Measurements from ENCODE around the gene TMEM134. TPM values are rescaled to one million over a fixed set of nuclear protein-coding genes. Genes with fewer than 3 reads are reported as not detected.

Gene TMEM134
- total and polyA plus RNA-seq, 5 experiments from 2014 or later = 105 to 148 (median 128) TPM

- Mint-ChIP-seq H3K36me3 (peaks cover 0 to 47% (median 0%) of the 10 kb centered on the region in 3 donors), H3K4me3 (no peak overlapping the region), H3K27me3 (no peaks in the 10 kb centered on the region), H3K9me3 (no peaks in the 10 kb centered on the region), H3K4me1 (peaks cover 14 to 24% (median 19%) of the 10 kb centered on the region in 4 donors), H3K27ac (peak overlapping the region in 1 of 10 donors; percentile 35)
- ATAC-seq (no peak), DNase-seq (no peak)
- POLR2A ChIA-PET = interaction anchor here (2.0 to 8.8 kb wide), 2 partner anchors 9 to 13 kb away, joined by 8 to 118 read pairs; partner anchors contain the start of gene AIP
These were observed 29.5 kb upstream of the TMEM134 start for GRCh38 chr11:67498544-67498972.

- ATAC-seq = no peak
- POLR2A ChIA-PET = interaction anchor here (8.8 kb wide), 1 partner anchor 12 kb away, joined by 118 read pairs; the partner anchor contains the start of gene AIP
- Mint-ChIP-seq H3K27ac (peak overlapping the region in 3 of 10 donors; percentile 61 to 77 (median 62)), H3K27me3 (no peaks in the 10 kb centered on the region), H3K4me3 (peak overlapping the region in 1 of 10 donors; percentile 34), H3K9me3 (no peaks in the 10 kb centered on the region), H3K36me3 (peaks cover 0 to 49% (median 0%) of the 10 kb centered on the region in 3 donors), H3K4me1 (peaks cover 9 to 17% (median 12%) of the 10 kb centered on the region in 4 donors)
- no peak for DNase-seq
These were observed 28.7 kb upstream of the TMEM134 start for GRCh38 chr11:67497656-67498291.

- no peak overlapping the region for H3K4me3 Mint-ChIP-seq
- POLR2A ChIA-PET = interaction anchor here (1.3 to 1.7 kb wide), 2 partner anchors 11 to 12 kb away, joined by 3 to 8 read pairs; no protein-coding TSS in a partner anchor
- H3K4me1 Mint-ChIP-seq = peaks cover 4 to 8% (median 7%) of the 10 kb centered on the region in 4 donors
- H3K9me3 Mint-ChIP-seq = no peaks in the 10 kb centered on the region
- H3K36me3 Mint-ChIP-seq = peaks cover 0 to 42% (median 0%) of the 10 kb centered on the region in 3 donors
- no peaks in the 10 kb centered on the region for H3K27me3 Mint-ChIP-seq
- H3K27ac Mint-ChIP-seq = peak overlapping the region in 5 of 10 donors; percentile 22 to 73 (median 29)
- ATAC-seq (no peak), DNase-seq (no peak)
These were observed 27.1 kb upstream of the TMEM134 start for GRCh38 chr11:67496113-67496512.

- Mint-ChIP-seq H3K27me3 (no peaks in the 10 kb centered on the region), H3K27ac (peak overlapping the region in 2 of 10 donors; percentile 48 to 76), H3K9me3 (no peaks in the 10 kb centered on the region), H3K4me1 (peaks cover 0 to 3% (median under 1%) of the 10 kb centered on the region in 4 donors), H3K36me3 (peaks cover 0 to 42% (median 0%) of the 10 kb centered on the region in 3 donors), H3K4me3 (no peak overlapping the region)
- POLR2A ChIA-PET = interaction anchor here (0.6 to 1.8 kb wide), 5 partner anchors 10 to 113 kb away, joined by 3 to 8 read pairs (median 5); partner anchors contain the start of gene PPP1CA
- DNase-seq (no peak), ATAC-seq (no peak)
These were observed 26.4 kb upstream of the TMEM134 start for GRCh38 chr11:67495234-67496005.

- Mint-ChIP-seq H3K27me3 (no peaks in the 10 kb centered on the region), H3K9me3 (no peaks in the 10 kb centered on the region), H3K27ac (peak overlapping the region in 2 of 10 donors; percentile 59 to 80), H3K4me3 (no peak overlapping the region), H3K4me1 (peaks cover 3 to 9% (median 3%) of the 10 kb centered on the region in 4 donors), H3K36me3 (peaks cover 0 to 50% (median 3%) of the 10 kb centered on the region in 3 donors)
- ATAC-seq = no peak
- POLR2A ChIA-PET = interaction anchor here (0.6 to 1.8 kb wide), 6 partner anchors 9 to 112 kb away, joined by 3 to 8 read pairs (median 4); partner anchors contain the start of gene PPP1CA
- no peak for DNase-seq
These were observed 25.6 kb upstream of the TMEM134 start for GRCh38 chr11:67494371-67495233.

DNA sequence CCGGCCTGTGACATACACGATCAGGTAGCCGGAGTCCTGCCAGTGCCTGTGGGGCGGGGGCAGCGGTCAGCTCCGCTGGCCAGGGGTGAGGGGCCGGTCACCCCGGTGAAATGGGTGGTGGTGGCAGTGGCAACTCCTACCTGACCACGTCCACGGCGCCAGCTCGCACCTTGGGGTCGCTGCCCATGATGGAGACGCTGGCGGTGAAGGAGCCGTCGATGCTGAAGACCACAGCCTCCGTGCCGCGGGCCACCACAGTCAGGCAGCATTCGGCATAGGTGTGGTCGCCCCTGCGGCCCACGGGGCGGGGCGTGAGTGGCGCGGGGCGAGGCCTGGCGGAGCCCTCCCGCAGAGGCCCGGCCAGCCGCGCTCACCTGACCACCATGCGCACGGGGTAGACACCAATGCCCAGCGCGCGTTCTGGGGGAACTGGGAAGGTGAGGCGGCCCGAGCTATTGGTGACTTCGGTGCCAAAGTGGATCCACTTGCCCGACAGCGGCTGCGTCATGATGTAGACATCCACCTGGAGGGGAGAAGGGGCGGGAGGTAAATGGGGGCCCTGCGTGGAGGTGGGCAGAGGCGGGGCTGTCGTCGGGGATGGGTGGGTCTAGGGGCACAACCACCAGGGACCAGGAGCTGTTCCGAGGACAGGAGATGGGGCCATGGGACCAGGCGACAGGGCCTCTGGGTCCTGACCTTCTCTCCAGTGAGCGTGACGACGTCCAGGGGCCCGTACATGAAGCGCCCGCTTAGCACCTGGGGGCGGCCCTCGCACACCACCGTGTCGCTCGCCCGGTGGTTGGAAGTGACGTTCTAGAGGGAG is 24.7 kb upstream of the TMEM134 start:
- Mint-ChIP-seq H3K27ac (peak overlapping the region in 2 of 10 donors; percentile 44 to 59), H3K27me3 (no peaks in the 10 kb centered on the region), H3K9me3 (no peaks in the 10 kb centered on the region), H3K4me1 (peaks cover 5 to 14% (median 7%) of the 10 kb centered on the region in 4 donors), H3K36me3 (peaks cover 0 to 48% (median 5%) of the 10 kb centered on the region in 3 donors), H3K4me3 (no peak overlapping the region)
- POLR2A ChIA-PET = interaction anchor here (1.1 to 2.0 kb wide), 5 partner anchors 10 to 92 kb away, joined by 3 to 10 read pairs (median 6); partner anchors contain the start of genes PITPNM1, PPP1CA, PTPRCAP and RPS6KB2
- ATAC-seq = no peak
- no peak for DNase-seq

DNA sequence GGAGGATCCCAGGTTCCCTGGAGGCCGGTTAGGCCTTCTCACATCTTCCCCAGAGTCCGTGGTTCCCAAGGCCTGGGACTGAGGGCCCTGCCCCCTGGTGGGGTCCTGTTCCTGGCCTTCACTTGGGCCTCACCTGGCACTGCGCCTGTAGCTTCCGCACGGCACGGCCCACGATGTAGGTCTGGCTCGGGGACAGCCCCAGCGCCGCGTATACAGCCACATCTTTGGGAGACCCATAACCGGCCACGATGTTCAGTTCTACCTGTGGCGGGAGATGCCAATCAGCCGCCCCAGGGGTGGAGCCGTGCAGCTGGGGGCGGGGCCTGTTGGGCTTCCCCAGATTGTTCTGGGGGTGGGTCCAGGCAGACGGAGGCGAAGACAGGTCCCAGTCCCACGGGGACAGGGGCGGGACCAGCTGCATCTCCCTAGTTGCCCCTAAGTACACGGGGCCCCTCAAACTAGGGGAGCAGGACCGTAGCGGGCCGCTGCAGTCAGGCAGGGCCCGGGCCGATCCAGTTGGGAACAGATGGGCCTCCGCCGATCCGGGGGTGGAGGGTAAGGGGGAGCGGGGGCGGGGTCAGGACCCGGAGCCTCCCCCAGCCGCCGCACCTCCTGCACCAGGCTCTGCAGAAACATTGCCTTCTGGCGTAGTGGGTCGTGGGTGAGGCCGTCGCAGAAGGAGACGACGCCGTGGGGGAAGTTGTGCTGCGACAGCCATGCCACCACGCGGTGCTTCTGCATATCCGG is 23.9 kb upstream of the TMEM134 start:
- POLR2A ChIA-PET = interaction anchor here (0.9 to 2.0 kb wide), 8 partner anchors 8 to 140 kb away, joined by 3 to 10 read pairs (median 5); partner anchors contain the start of genes PITPNM1, POLD4, PTPRCAP and RPS6KB2
- no peaks in the 10 kb centered on the region for H3K27me3 Mint-ChIP-seq
- H3K36me3 Mint-ChIP-seq = peaks cover 0 to 56% (median 7%) of the 10 kb centered on the region in 3 donors
- no peak for DNase-seq
- H3K9me3 Mint-ChIP-seq = no peaks in the 10 kb centered on the region
- H3K27ac Mint-ChIP-seq = no peak overlapping the region
- H3K4me1 Mint-ChIP-seq = peaks cover 10 to 21% (median 13%) of the 10 kb centered on the region in 4 donors
- ATAC-seq = peak in 1 of 2 donors; percentile 36
- no peak overlapping the region for H3K4me3 Mint-ChIP-seq

GRCh38 chr11:67492069-67492727 is 23.1 kb upstream of the TMEM134 start:
- H3K27ac Mint-ChIP-seq = peak overlapping the region in 1 of 10 donors; percentile 3
- POLR2A ChIA-PET = interaction anchor here (0.6 to 2.0 kb wide), 10 partner anchors 9 to 139 kb away, joined by 3 to 10 read pairs (median 4); partner anchors contain the start of genes AIP, PITPNM1, POLD4 and PTPRCAP
- H3K4me1 Mint-ChIP-seq = peaks cover 13 to 29% (median 20%) of the 10 kb centered on the region in 4 donors
- no peak for DNase-seq
- no peaks in the 10 kb centered on the region for H3K27me3 Mint-ChIP-seq
- H3K36me3 Mint-ChIP-seq = peaks cover 0 to 61% (median 9%) of the 10 kb centered on the region in 3 donors
- H3K9me3 Mint-ChIP-seq = no peaks in the 10 kb centered on the region
- no peak overlapping the region for H3K4me3 Mint-ChIP-seq
- no peak for ATAC-seq

DNA sequence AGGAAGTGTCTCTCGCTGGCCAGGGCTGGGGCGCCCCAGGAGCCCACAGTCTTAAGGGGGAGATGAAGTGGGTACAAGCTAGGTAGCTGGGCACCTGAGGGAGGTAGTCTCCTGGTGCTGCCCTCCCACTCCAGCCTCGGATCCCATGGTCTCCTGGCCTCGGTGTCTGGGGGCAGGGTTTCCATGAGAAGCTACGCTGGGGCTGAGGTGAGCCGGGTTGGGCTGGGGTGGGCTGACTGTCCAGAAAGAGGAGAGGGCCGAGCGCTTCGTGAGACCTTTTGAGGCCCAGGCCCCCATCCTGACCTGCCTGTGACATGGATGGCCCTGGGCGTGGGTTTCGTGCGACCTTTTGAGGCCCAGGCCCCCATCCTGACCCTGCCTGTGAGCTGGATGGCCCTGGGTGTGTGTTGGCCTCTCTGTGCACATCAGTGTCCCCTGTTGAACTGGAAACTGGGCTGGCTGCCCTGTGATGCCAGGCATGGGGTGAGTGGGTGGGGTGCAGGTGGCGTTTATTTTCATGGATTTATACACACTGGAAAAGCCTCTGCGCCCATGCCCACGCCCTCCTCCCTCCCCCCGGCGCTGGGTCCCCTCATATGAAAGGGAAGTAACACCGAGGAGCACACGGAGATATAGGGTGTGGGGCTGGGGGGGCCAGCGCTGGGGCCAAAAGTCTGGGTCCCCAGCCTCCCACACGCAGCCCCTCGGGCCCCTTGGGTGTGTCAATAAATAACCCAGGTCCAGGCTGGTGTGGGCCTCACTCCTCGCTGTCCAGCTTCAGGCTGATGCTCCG is 22.4 kb upstream of the TMEM134 start:
- Mint-ChIP-seq H3K27ac (peak overlapping the region in 5 of 10 donors; percentile 6 to 51 (median 43)), H3K4me3 (no peak overlapping the region), H3K36me3 (peaks cover 0 to 62% (median 12%) of the 10 kb centered on the region in 3 donors), H3K4me1 (peaks cover 12 to 36% (median 26%) of the 10 kb centered on the region in 4 donors), H3K9me3 (no peaks in the 10 kb centered on the region), H3K27me3 (no peaks in the 10 kb centered on the region)
- no peak for ATAC-seq
- POLR2A ChIA-PET = interaction anchor here (0.6 to 2.1 kb wide), 15 partner anchors 9 to 220 kb away, joined by 3 to 8 read pairs (median 3); partner anchors contain the start of genes AIP, PITPNM1, POLD4 and RPS6KB2
- DNase-seq = no peak
